Stimulated activated effector memory CD8-positive, alpha-beta T cell treated with anti-CD3 and anti-CD28 coated beads, Interleukin-12 subunit alpha, Interleukin-12 subunit beta, amount 100 ng/mL, for 72 hours (primary cell): Measurements from ENCODE around the gene BCO2.

ENCODE experiments used
- ATAC-seq: fragments of 150-1000 bp; cut with Tn5 transposase; 2 replicates; pipeline ENCODE4 v1.10.0; 2021
- DNase-seq, 2 donors: peaks; one replicate each; pipeline ENCODE4 v3.0.0; 2021 to 2022; ENCODE audit warnings: low spot score in 2 of 2
- H3K27ac Mint-ChIP-seq: one replicate; pipeline ENCODE4 v1.8.0; 2022; ENCODE audit warnings: mild to moderate bottlenecking, mixed read lengths
- H3K36me3 Mint-ChIP-seq: one replicate; pipeline ENCODE4 v1.8.0; 2022; ENCODE audit warnings: mild to moderate bottlenecking, mixed read lengths
- H3K4me1 Mint-ChIP-seq: one replicate; pipeline ENCODE4 v1.8.0; 2022; ENCODE audit warnings: mixed read lengths
- H3K4me3 Mint-ChIP-seq: one replicate; pipeline ENCODE4 v1.8.0; 2022; ENCODE audit warnings: mild to moderate bottlenecking, mixed read lengths
- H3K9me3 Mint-ChIP-seq: one replicate; pipeline ENCODE4 v1.8.0; 2022; ENCODE audit warnings: mixed read lengths

BCO2 gene

DNA sequence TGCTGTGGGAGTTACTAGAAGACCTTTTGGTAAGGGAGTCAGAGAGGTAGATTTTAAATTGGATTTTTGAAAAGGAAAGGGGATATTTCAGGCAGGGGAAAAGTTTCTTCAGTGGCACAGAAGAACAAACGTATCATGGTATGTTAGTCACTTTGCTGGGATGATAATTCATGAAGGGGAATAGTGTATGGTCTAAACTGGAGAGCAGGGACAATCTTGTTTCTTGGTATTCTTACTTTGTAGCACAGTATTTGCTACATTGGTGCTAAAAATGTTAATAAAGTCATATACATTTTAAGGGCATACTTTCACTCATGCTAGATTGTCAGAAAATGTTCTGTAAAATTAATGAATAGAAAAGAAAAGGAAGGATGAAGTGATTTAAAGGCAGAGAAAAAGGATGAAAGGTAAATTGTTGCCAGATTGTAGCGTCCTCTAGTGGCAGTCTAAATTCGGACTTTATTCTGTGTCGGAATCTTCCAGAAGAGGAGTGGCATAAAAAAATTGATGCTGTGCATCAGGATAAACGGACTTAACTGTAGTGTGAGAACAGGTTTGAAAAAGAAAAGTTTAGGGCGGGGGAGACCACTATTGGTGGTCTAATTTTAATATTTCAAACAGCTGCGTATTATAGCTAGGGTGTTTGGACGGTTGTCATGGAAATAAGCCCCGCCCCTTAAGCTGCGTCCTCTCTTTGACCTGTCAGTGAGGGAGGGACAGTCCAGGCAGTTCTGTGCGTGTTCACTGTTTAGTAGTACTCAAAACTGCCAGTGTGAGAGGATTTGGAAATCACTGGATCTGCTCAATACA, at the start of gene BCO2:
TSS of gene BCO2 (plus strand) at position 724 of the 810 bp plus-strand sequence. CDS start 90 bp downstream, outside the sequence.
- Mint-ChIP-seq H3K27ac (peak within 1 kb of the TSS; percentile 27), H3K9me3 (no peaks in the 10 kb centered on the region), H3K4me1 (peaks cover 17% of the 10 kb centered on the region), H3K4me3 (peak within 1 kb of the TSS; percentile 48), H3K36me3 (no peaks in the 10 kb centered on the region)
- ATAC-seq: peak; percentile 89
- peak; percentile 35 to 65 for DNase-seq

GRCh38 chr11:112127056-112127455, 48.3 kb upstream of the BCO2 start:
- H3K9me3 Mint-ChIP-seq: no peaks in the 10 kb centered on the region
- H3K27ac Mint-ChIP-seq: no peak overlapping the region
- H3K4me3 Mint-ChIP-seq: no peak overlapping the region
- peaks cover 5% of the 10 kb centered on the region for H3K4me1 Mint-ChIP-seq
- DNase-seq: no peak
- no peak for ATAC-seq
- no peaks in the 10 kb centered on the region for H3K36me3 Mint-ChIP-seq

GRCh38 chr11:112128483-112129121, 46.7 kb upstream of the BCO2 start:
- no peak for ATAC-seq
- DNase-seq: no peak
- peaks cover 6% of the 10 kb centered on the region for H3K4me1 Mint-ChIP-seq

GRCh38 chr11:112129656-112130055, 45.7 kb upstream of the BCO2 start:
- peaks cover 6% of the 10 kb centered on the region for H3K4me1 Mint-ChIP-seq
- no peak overlapping the region for H3K4me3 Mint-ChIP-seq
- no peak for DNase-seq
- no peaks in the 10 kb centered on the region for H3K9me3 Mint-ChIP-seq
- no peak for ATAC-seq
- no peak overlapping the region for H3K27ac Mint-ChIP-seq
- H3K36me3 Mint-ChIP-seq: no peaks in the 10 kb centered on the region

More at GRCh38 chr11:112128483-112129121, 46.7 kb upstream of the BCO2 start:
- no peak overlapping the region for H3K27ac Mint-ChIP-seq
- H3K4me3 Mint-ChIP-seq: no peak overlapping the region
- H3K36me3 Mint-ChIP-seq: no peaks in the 10 kb centered on the region
- H3K9me3 Mint-ChIP-seq: no peaks in the 10 kb centered on the region

DNA sequence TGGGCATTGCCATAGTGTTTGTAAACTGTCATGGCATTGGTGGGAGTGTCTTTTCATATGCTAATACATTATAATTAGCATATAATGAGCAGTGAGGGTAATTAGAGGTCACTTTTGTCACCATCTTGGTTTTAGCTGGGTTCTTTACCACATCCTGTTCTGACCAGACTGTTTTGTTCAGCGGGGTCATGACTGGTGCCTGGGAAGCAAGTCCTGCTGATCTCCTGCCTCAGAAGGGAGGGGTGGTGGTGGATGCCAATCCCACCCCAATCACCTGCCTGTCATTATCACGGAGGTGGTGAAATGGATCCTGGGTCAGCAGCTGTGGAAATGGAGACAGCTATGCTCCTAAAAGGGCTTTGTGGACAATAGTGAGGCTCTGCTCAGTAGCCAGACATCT, 42.6 kb upstream of the BCO2 start:
- no peak for DNase-seq
- H3K36me3 Mint-ChIP-seq: no peaks in the 10 kb centered on the region
- no peak overlapping the region for H3K4me3 Mint-ChIP-seq
- ATAC-seq: no peak
- no peak overlapping the region for H3K27ac Mint-ChIP-seq
- peaks cover 6% of the 10 kb centered on the region for H3K4me1 Mint-ChIP-seq
- no peaks in the 10 kb centered on the region for H3K9me3 Mint-ChIP-seq

GRCh38 chr11:112134473-112134872, 40.8 kb upstream of the BCO2 start:
- Mint-ChIP-seq H3K4me3 (no peak overlapping the region), H3K36me3 (no peaks in the 10 kb centered on the region), H3K27ac (no peak overlapping the region), H3K4me1 (peaks cover 6% of the 10 kb centered on the region), H3K9me3 (no peaks in the 10 kb centered on the region)
- DNase-seq: no peak
- no peak for ATAC-seq

GRCh38 chr11:112143597-112143996, 31.7 kb upstream of the BCO2 start:
- H3K4me3 Mint-ChIP-seq: no peak overlapping the region
- no peaks in the 10 kb centered on the region for H3K4me1 Mint-ChIP-seq
- peaks cover 2% of the 10 kb centered on the region for H3K9me3 Mint-ChIP-seq
- DNase-seq (no peak), ATAC-seq (no peak)
- H3K36me3 Mint-ChIP-seq: no peaks in the 10 kb centered on the region
- H3K27ac Mint-ChIP-seq: no peak overlapping the region

DNA sequence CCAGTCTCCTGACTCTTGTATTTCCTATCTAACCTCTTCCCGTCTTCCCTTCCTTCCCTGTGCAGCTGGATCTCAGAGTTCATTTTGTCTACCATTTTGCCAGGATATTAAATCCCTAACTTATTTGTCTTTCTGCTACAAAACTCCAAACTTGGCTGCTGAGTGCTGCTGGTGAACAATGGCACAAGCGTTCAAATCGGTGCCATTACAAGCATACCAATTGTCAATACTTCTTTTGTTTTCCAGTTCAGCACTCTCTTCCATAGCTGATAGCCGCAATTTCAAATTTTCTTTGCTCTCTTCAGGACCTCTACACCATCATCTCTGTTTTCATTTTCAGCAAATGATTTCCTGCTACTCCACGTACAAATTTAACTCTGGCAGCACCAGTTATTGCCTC, 24.8 kb upstream of the BCO2 start:
- ATAC-seq: no peak
- no peak overlapping the region for H3K27ac Mint-ChIP-seq
- no peaks in the 10 kb centered on the region for H3K36me3 Mint-ChIP-seq
- no peak for DNase-seq
- no peaks in the 10 kb centered on the region for H3K9me3 Mint-ChIP-seq
- no peaks in the 10 kb centered on the region for H3K4me1 Mint-ChIP-seq
- H3K4me3 Mint-ChIP-seq: no peak overlapping the region

DNA sequence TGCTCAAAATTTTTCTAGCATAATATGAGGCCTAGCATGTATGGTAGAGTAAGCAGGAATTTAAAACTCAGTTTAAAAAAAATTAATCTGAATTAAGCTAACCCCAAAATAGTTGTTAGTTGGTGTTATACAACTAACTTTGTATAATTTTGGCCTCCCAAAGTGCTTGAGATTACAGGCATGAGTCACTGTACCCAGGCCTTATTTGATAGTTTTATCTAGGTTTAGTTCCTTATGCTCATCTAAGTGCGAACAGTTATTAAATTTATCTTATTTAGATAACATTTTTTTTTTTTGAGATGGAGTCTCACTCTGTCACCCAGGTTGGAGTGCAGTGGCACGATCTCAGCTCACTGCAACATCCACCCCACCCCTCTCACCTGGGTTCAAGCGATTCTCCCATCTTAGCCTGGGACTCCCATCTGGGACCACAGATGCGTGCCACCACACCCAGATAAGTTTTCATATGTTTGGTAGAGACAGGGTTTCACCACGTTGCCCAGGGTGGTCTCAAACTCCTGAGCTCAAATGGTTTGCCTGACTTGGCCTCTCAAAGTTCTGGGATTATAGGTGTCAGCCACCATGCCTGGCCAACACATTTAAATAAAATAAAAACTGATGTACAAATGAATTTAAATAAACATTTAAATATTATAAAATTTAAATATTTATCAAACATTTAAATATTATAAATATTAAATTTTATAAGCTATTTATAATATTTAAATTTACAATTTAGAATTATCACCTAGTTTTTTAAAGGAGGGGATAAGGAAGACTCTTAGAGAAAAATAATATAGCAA, 19.0 kb upstream of the BCO2 start:
- H3K4me3 Mint-ChIP-seq: no peak overlapping the region

GRCh38 chr11:112156956-112157766, 18.2 kb upstream of the BCO2 start:
- no peaks in the 10 kb centered on the region for H3K4me1 Mint-ChIP-seq
- H3K4me3 Mint-ChIP-seq: no peak overlapping the region
- no peaks in the 10 kb centered on the region for H3K9me3 Mint-ChIP-seq
- ATAC-seq: peak; percentile 98
- no peaks in the 10 kb centered on the region for H3K36me3 Mint-ChIP-seq
- H3K27ac Mint-ChIP-seq: no peak overlapping the region
- no peak for DNase-seq

More for the DNA sequence above, 19.0 kb upstream of the BCO2 start:
- Mint-ChIP-seq H3K4me1 (no peaks in the 10 kb centered on the region), H3K9me3 (no peaks in the 10 kb centered on the region), H3K27ac (no peak overlapping the region), H3K36me3 (no peaks in the 10 kb centered on the region)
- no peak for ATAC-seq
- no peak for DNase-seq

- Mint-ChIP-seq H3K4me3 (no peak overlapping the region), H3K4me1 (no peaks in the 10 kb centered on the region), H3K36me3 (no peaks in the 10 kb centered on the region), H3K9me3 (no peaks in the 10 kb centered on the region), H3K27ac (no peak overlapping the region)
- no peak for DNase-seq
- ATAC-seq: no peak
These were observed 15.9 kb upstream of the BCO2 start for GRCh38 chr11:112159098-112160065.

GRCh38 chr11:112160091-112160848, 15.0 kb upstream of the BCO2 start:
- ATAC-seq (no peak), DNase-seq (no peak)
- Mint-ChIP-seq H3K4me1 (no peaks in the 10 kb centered on the region), H3K27ac (no peak overlapping the region), H3K36me3 (no peaks in the 10 kb centered on the region), H3K4me3 (no peak overlapping the region), H3K9me3 (no peaks in the 10 kb centered on the region)

- no peak for DNase-seq
- Mint-ChIP-seq H3K27ac (no peak overlapping the region), H3K9me3 (no peaks in the 10 kb centered on the region), H3K36me3 (no peaks in the 10 kb centered on the region), H3K4me1 (no peaks in the 10 kb centered on the region), H3K4me3 (no peak overlapping the region)
- no peak for ATAC-seq
These were observed 14.3 kb upstream of the BCO2 start for GRCh38 chr11:112161012-112161411.
